Measurements from ENCODE around the gene GTF2IRD1.

Gene GTF2IRD1

DNA sequence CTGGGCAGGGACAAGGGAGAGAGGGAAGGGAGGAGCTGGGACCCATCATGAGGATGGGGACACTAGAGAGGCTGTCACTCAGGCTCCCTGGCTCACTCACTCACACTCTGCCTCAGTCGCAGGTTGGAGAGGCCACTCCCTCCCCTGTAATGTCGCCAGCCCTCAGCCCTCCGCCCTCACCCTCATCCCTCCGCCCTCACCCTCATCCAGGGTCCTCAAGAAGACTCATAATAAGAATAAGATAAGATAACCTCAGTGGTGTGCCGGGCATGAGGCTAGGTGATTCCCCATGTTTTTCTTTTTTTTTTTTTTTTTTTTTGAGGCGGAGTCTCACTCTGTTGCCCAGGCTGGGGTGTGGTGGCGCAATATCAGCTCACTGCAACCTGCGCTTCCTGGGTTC, 92.2 kb downstream of the GTF2IRD1 start:
- no peak for TF ChIP-seq SIN3A (IDR thresholded peaks at IDR 0.05; ENCODE audit: borderline replicate concordance, insufficient read depth, low read length)
- no peak for TF ChIP-seq TAF1 (IDR thresholded peaks at IDR 0.05; ENCODE audit: borderline replicate concordance, insufficient read depth, low read length)
- TF ChIP-seq, protein P1, sequence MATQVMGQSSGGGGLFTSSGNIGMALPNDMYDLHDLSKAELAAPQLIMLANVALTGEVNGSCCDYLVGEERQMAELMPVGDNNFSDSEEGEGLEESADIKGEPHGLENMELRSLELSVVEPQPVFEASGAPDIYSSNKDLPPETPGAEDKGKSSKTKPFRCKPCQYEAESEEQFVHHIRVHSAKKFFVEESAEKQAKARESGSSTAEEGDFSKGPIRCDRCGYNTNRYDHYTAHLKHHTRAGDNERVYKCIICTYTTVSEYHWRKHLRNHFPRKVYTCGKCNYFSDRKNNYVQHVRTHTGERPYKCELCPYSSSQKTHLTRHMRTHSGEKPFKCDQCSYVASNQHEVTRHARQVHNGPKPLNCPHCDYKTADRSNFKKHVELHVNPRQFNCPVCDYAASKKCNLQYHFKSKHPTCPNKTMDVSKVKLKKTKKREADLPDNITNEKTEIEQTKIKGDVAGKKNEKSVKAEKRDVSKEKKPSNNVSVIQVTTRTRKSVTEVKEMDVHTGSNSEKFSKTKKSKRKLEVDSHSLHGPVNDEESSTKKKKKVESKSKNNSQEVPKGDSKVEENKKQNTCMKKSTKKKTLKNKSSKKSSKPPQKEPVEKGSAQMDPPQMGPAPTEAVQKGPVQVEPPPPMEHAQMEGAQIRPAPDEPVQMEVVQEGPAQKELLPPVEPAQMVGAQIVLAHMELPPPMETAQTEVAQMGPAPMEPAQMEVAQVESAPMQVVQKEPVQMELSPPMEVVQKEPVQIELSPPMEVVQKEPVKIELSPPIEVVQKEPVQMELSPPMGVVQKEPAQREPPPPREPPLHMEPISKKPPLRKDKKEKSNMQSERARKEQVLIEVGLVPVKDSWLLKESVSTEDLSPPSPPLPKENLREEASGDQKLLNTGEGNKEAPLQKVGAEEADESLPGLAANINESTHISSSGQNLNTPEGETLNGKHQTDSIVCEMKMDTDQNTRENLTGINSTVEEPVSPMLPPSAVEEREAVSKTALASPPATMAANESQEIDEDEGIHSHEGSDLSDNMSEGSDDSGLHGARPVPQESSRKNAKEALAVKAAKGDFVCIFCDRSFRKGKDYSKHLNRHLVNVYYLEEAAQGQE (IDR thresholded peaks at IDR 0.05; ENCODE audit: insufficient read depth in 1 of 2, low read depth in 2 of 2, low read length in 2 of 2), result no peak
- no peak for TF ChIP-seq POLR2AphosphoS5 (IDR thresholded peaks at IDR 0.05; ENCODE audit: low read depth, low read length)
- TF ChIP-seq FOXP2 (optimal IDR thresholded peaks at IDR 0.05; ENCODE audit: borderline replicate concordance, extremely low read depth, extremely low read length, insufficient read depth), result no peak

- TF ChIP-seq, protein P1 (IDR thresholded peaks at IDR 0.05; ENCODE audit: insufficient read depth in 1 of 2, low read depth in 2 of 2, low read length in 2 of 2), result no peak
- TF ChIP-seq SIN3A (IDR thresholded peaks at IDR 0.05; ENCODE audit: borderline replicate concordance, insufficient read depth, low read length), result no peak
- no peak for TF ChIP-seq FOXP2 (optimal IDR thresholded peaks at IDR 0.05; ENCODE audit: borderline replicate concordance, extremely low read depth, extremely low read length, insufficient read depth)
- no peak for TF ChIP-seq TAF1 (IDR thresholded peaks at IDR 0.05; ENCODE audit: borderline replicate concordance, insufficient read depth, low read length)
- no peak for TF ChIP-seq POLR2AphosphoS5 (IDR thresholded peaks at IDR 0.05; ENCODE audit: low read depth, low read length)
Measured at GRCh38 chr7:74554178-74554577, 100.5 kb downstream of the GTF2IRD1 start.

DNA sequence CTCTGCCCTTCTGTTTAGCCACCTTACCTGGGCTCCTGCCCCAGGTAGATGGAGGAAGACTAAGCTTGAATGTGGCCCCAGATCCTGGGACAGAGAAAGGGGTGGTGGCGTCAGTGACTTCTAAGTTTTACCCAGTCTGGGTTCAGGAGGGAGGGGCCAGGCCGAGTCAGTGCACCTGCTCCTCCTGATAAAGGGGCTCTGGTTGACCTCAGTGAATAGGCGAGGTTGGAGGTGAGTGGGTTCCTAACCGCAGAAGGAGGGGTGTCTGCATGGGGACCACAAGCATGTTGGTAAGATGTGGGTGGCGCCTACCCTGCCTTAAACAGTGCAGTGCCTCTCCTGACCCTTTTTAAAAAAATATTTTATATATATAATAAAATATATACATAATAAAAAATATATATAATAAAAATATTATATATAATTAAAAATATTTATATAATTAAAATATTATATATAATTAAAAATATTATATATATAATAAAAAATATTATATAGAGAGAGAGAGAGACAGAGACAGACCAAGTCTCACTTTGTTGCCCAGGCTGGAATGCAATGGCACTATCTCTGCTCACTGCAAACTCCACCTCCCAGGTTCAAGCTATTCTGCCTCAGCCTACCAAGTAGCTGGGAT, 106.5 kb downstream of the GTF2IRD1 start:
- TF ChIP-seq FOXP2 (optimal IDR thresholded peaks at IDR 0.05; ENCODE audit: borderline replicate concordance, extremely low read depth, extremely low read length, insufficient read depth) (no peak), TAF1 (IDR thresholded peaks at IDR 0.05; ENCODE audit: borderline replicate concordance, insufficient read depth, low read length) (no peak)
- TF ChIP-seq, protein P1 (IDR thresholded peaks at IDR 0.05; ENCODE audit: insufficient read depth in 1 of 2, low read depth in 2 of 2, low read length in 2 of 2), result no peak

DNA sequence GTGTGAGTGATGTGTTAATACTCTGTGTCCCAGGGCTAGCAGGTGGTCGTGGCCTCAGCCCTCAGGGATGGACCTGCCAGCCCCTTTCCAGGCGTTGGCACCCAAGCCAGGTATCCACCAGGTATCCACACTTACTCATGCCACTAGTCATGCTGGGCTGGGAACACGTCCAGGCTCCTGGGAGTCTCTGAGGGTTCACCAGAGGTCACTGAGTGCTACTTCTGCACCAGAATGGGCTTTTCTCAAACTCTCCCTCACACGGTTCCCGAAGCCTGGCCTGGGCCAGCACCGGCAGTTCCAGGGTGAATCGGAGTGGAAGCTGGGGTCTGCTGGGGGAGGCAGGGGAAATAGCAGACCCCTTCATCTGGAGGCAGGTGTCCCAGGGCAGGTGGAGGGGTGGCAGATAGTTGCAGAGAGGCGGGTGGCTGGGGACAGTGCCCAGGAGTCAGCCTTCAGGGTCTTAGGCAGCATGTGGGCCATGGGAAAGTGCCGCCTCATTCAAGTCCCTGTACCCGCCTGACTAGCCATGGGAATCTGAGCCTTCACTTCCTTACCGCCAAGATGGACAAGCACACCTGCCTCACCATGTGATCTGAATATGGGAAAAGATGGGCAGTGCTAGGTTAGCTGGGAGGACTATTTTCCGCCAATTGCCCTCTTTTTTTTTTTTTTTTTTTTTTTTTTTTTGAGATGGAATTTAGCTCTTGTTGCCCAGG, 108.3 kb downstream of the GTF2IRD1 start:
- TF ChIP-seq SIN3A (IDR thresholded peaks at IDR 0.05; ENCODE audit: borderline replicate concordance, insufficient read depth, low read length) (no peak), TAF1 (IDR thresholded peaks at IDR 0.05; ENCODE audit: borderline replicate concordance, insufficient read depth, low read length) (no peak), POLR2AphosphoS5 (IDR thresholded peaks at IDR 0.05; ENCODE audit: low read depth, low read length) (no peak), FOXP2 (optimal IDR thresholded peaks at IDR 0.05; ENCODE audit: borderline replicate concordance, extremely low read depth, extremely low read length, insufficient read depth) (no peak)
- TF ChIP-seq, protein P1 (IDR thresholded peaks at IDR 0.05; ENCODE audit: insufficient read depth in 1 of 2, low read depth in 2 of 2, low read length in 2 of 2), result no peak

Data from PFSK-1 (cell line).